Activated CD4-positive, alpha-beta T cell treated with anti-CD3 and anti-CD28 coated beads, Interleukin-2, amount 50 U/mL, for 1 hour (primary cell): ENCODE measurements around the gene BACE2.

Experiments used
- DNase-seq: peaks from one replicate; pipeline ENCODE4 v3.0.0-alpha.2; 2020

Gene BACE2

GRCh38 chr21:41149199-41149598, 18.8 kb upstream of the BACE2 start:
- DNase-seq, result no peak

GRCh38 chr21:41152147-41152546, 15.8 kb upstream of the BACE2 start:
- no peak for DNase-seq

GRCh38 chr21:41153443-41153842, 14.5 kb upstream of the BACE2 start:
- DNase-seq, result no peak

GRCh38 chr21:41156142-41156541, 11.8 kb upstream of the BACE2 start:
- DNase-seq, result no peak

- no peak for DNase-seq
Observed at GRCh38 chr21:41158026-41158425, 9.9 kb upstream of the BACE2 start.

- DNase-seq, result no peak
Observed at GRCh38 chr21:41160036-41160435, 7.9 kb upstream of the BACE2 start.

GRCh38 chr21:41161428-41161827, 6.5 kb upstream of the BACE2 start:
- DNase-seq, result no peak

GRCh38 chr21:41162096-41162495, 5.9 kb upstream of the BACE2 start:
- DNase-seq, result no peak

GRCh38 chr21:41163091-41163490, 4.9 kb upstream of the BACE2 start:
- DNase-seq, result no peak

GRCh38 chr21:41164052-41164451, 3.9 kb upstream of the BACE2 start:
- DNase-seq, result no peak

GRCh38 chr21:41164981-41165655, 2.8 kb upstream of the BACE2 start:
- no peak for DNase-seq

GRCh38 chr21:41166884-41167283, 1.1 kb upstream of the BACE2 start:
- DNase-seq, result no peak

GRCh38 chr21:41168391-41169257, 664 bp downstream of the BACE2 start:
- no peak for DNase-seq

GRCh38 chr21:41169258-41169576, 1.3 kb downstream of the BACE2 start:
- DNase-seq, result no peak

- DNase-seq, result no peak
Observed at GRCh38 chr21:41169701-41170100, 1.7 kb downstream of the BACE2 start.

- DNase-seq, result no peak
Observed at GRCh38 chr21:41170442-41170841, 2.5 kb downstream of the BACE2 start.

GRCh38 chr21:41170859-41171609, 3.1 kb downstream of the BACE2 start:
- DNase-seq, result no peak

GRCh38 chr21:41175080-41175479, 7.1 kb downstream of the BACE2 start:
- no peak for DNase-seq

- DNase-seq, result no peak
Observed at GRCh38 chr21:41176846-41177245, 8.9 kb downstream of the BACE2 start.

- DNase-seq, result no peak
Observed at GRCh38 chr21:41180752-41181151, 12.8 kb downstream of the BACE2 start.

- DNase-seq, result no peak
Observed at GRCh38 chr21:41182547-41182946, 14.6 kb downstream of the BACE2 start.

- no peak for DNase-seq
Observed at GRCh38 chr21:41183575-41183974, 15.6 kb downstream of the BACE2 start.

- no peak for DNase-seq
Observed at GRCh38 chr21:41185802-41186201, 17.8 kb downstream of the BACE2 start.
